GM21619 (cell line): ENCODE data around the gene NUDT13.
"Not testable (repeated sequence)": the region's sequence is repeated elsewhere in the genome, so short reads cannot be mapped to it uniquely, and the experiment has no call there.

Experiments
- ATAC-seq: cut with Tn5 transposase; IDR thresholded peaks from one replicate; pipeline ENCODE4 v1.9.1; 2021; ENCODE audit not compliant: unreplicated experiment

NUDT13 gene

GRCh38 chr10:73099141-73099540 lies 11.1 kb upstream of the NUDT13 start:
- ATAC-seq = no peak

- ATAC-seq = no peak
Measured at GRCh38 chr10:73106301-73106700, 4.0 kb upstream of the NUDT13 start.

GRCh38 chr10:73109248-73109652 lies 1.0 kb upstream of the NUDT13 start:
- ATAC-seq = not testable (repeated sequence)

GRCh38 chr10:73112032-73112431 lies 1.8 kb downstream of the NUDT13 start:
- ATAC-seq = not testable (repeated sequence)

- no peak for ATAC-seq
Measured at GRCh38 chr10:73113551-73113950, 3.3 kb downstream of the NUDT13 start.

GRCh38 chr10:73116017-73116416 lies 5.8 kb downstream of the NUDT13 start:
- ATAC-seq = no peak

- peak; percentile 76 for ATAC-seq
Measured at GRCh38 chr10:73117976-73118743, 7.9 kb downstream of the NUDT13 start.

- ATAC-seq = no peak
Measured at GRCh38 chr10:73119457-73119856, 9.2 kb downstream of the NUDT13 start.

- ATAC-seq = no peak
Measured at GRCh38 chr10:73119952-73120351, 9.7 kb downstream of the NUDT13 start.

- ATAC-seq = no peak
Measured at GRCh38 chr10:73126343-73126742, 16.1 kb downstream of the NUDT13 start.

GRCh38 chr10:73131301-73131700 lies 21.0 kb downstream of the NUDT13 start:
- no peak for ATAC-seq

GRCh38 chr10:73131913-73132686 lies 21.8 kb downstream of the NUDT13 start:
- ATAC-seq = no peak

GRCh38 chr10:73134727-73135126 lies 24.5 kb downstream of the NUDT13 start:
- no peak for ATAC-seq

- ATAC-seq = no peak
Measured at GRCh38 chr10:73136627-73137026, 26.4 kb downstream of the NUDT13 start.

GRCh38 chr10:73139251-73139650 lies 29.0 kb downstream of the NUDT13 start:
- ATAC-seq = no peak

GRCh38 chr10:73141603-73142002 lies 31.3 kb downstream of the NUDT13 start:
- ATAC-seq = no peak

- ATAC-seq = not testable (repeated sequence)
Measured at GRCh38 chr10:73150633-73151413, 40.6 kb downstream of the NUDT13 start.

- no peak for ATAC-seq
Measured at GRCh38 chr10:73152009-73152408, 41.8 kb downstream of the NUDT13 start.

GRCh38 chr10:73156054-73156453 lies 45.8 kb downstream of the NUDT13 start:
- ATAC-seq = no peak

- no peak for ATAC-seq
Measured at GRCh38 chr10:73159038-73159648, 48.9 kb downstream of the NUDT13 start.

GRCh38 chr10:73161079-73161478 lies 50.8 kb downstream of the NUDT13 start:
- ATAC-seq = no peak
